C4-2B (cell line): ENCODE results near the gene TACC3.
A peak's percentile ranks its signal among the peaks of the same experiment; 100 is the strongest.

ENCODE experiments used
- H3K27ac ChIP-seq: fragments of 450-650 bp; 2 replicates; pipeline ENCODE4 v1.5.1; 2017
- ZFX ChIP-seq: fragments of 450-650 bp; IDR thresholded peaks from 2 replicates; pipeline ENCODE4 v1.6.1; 2017
- TF ChIP-seq, protein P1 (sequence below): fragments of 450-650 bp; conservative IDR thresholded peaks from 2 replicates; pipeline ENCODE4 v1.5.1; 2017; ENCODE audit warnings: mild to moderate bottlenecking

TACC3 gene

DNA sequence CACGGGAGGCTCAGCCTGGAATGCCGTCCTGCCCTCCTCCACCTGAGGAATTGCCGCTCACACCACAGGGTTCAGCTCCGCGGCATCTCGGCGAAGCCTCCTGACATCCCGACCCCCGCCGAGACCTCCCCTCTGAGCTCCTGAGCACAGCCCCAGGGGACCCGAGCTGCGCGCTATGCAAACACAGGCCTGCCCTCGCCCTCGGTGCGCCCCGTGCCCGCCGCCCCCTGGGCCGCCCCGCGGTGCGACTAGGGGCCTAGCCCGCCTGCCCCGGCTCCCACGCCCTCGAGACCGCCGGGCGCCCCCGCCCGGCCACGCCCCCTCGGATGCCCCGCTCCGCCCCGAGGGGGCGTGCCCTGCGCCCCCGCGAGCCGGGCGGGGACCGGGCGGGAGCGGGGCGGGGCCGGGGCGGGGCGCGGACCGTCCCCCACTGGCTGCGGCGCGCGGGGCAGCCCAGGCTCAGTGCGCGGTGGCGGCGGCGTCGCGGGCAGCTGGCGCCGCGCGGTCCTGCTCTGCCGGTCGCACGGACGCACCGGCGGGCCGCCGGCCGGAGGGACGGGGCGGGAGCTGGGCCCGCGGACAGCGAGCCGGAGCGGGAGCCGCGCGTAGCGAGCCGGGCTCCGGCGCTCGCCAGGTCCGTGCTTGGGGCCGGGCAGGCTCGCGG is 71.6 kb downstream of the TACC3 start, which contains the start of gene FGFR3:
Gene FGFR3, plus strand, starts transcription at position 462 of the 664 bp plus-strand sequence. CDS start 642 bp downstream, outside the sequence.
- H3K27ac ChIP-seq = peak within 1 kb of the TSS; percentile 61
- TF ChIP-seq, protein P1, sequence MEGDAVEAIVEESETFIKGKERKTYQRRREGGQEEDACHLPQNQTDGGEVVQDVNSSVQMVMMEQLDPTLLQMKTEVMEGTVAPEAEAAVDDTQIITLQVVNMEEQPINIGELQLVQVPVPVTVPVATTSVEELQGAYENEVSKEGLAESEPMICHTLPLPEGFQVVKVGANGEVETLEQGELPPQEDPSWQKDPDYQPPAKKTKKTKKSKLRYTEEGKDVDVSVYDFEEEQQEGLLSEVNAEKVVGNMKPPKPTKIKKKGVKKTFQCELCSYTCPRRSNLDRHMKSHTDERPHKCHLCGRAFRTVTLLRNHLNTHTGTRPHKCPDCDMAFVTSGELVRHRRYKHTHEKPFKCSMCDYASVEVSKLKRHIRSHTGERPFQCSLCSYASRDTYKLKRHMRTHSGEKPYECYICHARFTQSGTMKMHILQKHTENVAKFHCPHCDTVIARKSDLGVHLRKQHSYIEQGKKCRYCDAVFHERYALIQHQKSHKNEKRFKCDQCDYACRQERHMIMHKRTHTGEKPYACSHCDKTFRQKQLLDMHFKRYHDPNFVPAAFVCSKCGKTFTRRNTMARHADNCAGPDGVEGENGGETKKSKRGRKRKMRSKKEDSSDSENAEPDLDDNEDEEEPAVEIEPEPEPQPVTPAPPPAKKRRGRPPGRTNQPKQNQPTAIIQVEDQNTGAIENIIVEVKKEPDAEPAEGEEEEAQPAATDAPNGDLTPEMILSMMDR = no peak
- TF ChIP-seq ZFX = no peak

DNA sequence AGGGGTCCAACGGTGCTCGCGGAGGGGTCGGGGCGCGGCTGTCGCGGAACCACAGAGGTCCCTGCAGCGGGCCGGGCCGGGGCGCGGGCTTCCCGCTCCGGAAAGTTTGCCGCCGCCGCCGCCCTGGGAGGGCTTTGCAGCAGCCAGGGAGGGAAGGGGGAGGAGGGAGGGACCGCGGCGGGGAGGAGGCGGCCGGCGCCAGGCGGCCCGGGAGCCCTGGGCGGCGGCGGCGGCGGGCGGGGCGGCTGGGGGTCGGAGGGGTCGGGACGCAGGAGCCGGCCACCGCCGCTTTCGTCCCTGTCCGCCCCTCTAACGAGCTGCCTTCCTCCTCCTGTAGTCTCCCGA is 72.1 kb downstream of the TACC3 start:
- TF ChIP-seq, protein P1 = no peak
- no peak for TF ChIP-seq ZFX
- H3K27ac ChIP-seq = peak overlapping the region; percentile 61

DNA sequence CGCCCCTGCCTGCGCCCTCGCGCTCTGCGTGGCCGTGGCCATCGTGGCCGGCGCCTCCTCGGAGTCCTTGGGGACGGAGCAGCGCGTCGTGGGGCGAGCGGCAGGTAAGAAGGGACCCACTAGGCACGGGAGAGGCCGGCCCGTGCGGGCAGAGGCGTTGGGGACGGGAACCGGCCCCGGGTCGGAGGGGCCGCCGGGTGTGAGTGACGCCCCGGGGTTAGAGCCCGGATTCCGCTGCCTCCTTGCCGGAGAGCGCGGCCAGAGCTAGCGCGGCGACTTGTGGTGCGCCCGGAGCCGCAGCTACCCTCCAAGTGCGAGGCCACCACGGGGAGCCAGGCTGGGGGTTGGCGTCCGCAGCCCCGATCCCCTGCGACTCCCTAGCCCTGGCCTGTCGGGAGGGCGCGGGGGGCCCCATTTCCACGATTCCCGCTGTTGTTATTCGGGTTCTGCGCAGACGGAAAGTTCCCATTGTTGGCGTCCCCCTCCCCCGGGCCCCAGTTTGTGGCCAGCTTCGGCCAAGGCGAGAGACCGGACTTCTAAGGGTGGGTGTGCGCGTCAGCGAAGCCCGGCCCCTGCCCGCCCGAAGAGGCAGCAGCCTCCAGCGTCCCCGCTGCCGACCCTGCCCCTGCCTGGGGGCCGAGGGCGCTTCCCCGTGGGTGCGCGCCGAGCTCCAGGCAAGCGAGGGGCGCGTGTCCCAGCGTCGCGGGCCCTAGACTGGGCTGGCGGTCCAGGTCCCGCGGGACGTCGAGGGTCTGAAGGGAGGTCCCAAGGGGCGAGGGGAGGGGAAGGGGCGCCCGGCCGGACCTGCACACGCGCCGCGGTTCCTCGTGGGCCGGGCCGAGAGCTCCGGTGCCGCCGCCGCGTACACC is 72.9 kb downstream of the TACC3 start:
- TF ChIP-seq ZFX = no peak
- TF ChIP-seq, protein P1 = no peak
- H3K27ac ChIP-seq = peak overlapping the region; percentile 61
